HTERT RPE-1 (cell line): ENCODE data around the gene PRR30.
"Not testable (repeated sequence)": the region's sequence is repeated elsewhere in the genome, so short reads cannot be mapped to it uniquely, and the experiment has no call there.

ENCODE experiments used
- in situ Hi-C: fragments of 300-500 bp; cut with MboI; formaldehyde crosslinking; loops from 4 replicates; pipeline ENCODE4 v1.14.3; 2020; ENCODE audit warnings: low sequenced_read_pairs

PRR30 gene

DNA sequence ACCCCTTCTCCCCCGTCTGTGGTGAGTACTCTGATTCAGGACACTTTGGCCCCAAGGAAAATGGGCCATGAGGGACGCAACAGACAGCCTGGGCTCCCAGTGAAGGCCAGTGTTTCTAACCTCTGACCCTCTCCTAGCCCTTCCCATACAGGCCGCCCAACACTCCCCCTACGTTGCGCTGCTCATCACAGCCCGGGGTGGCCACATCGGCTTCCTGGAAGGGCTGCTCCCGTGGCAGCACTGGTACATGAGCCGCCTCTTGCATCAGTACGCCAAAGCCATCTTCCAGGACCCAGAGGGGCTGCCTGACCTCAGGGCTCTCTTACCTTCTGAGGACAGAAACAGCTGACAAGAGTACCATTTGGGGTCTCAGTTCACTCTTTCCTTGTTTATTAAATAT is 8.8 kb downstream of the PRR30 start:
- in situ Hi-C loops = no loop called here

DNA sequence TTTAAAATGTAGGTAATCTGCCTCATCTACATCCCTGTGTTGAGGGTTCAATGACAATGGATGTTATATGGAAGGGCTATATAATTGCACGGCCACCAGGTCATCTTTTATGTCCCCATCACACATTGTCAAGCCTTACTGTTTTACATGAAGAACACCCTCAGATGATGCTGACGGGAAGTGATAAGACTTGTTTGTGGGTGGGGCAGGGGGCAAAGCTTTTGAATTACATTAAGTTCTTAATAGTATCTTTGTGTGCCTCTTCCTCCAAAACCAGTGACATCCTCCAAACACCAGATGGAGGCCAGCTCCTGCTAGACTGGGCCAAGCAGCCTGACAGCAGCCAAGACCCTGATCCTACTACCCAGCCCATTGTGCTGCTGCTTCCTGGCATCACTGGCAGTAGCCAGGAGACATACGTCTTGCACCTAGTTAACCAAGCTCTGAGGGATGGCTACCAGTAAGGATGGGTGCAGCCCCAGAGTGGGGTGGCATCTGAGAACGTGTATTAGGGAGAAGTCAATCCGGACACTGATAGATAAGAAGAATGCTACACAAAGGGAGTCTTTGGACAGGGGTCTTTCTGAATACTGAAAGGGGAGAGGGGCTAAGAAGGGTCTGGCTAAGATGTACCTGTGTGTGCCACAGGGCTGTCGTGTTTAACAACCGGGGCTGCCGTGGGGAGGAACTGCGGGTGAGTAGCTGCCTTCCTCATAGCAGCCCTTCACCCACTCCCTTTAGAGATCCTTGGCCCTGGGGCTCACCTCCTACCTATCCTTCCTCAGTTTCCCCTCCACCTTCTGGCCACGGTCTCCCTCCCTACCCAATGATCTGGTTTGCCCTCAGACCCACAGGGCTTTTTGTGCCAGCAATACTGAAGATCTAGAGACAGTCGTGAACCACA is 10.3 kb downstream of the PRR30 start:
- in situ Hi-C loops = no loop called here

DNA sequence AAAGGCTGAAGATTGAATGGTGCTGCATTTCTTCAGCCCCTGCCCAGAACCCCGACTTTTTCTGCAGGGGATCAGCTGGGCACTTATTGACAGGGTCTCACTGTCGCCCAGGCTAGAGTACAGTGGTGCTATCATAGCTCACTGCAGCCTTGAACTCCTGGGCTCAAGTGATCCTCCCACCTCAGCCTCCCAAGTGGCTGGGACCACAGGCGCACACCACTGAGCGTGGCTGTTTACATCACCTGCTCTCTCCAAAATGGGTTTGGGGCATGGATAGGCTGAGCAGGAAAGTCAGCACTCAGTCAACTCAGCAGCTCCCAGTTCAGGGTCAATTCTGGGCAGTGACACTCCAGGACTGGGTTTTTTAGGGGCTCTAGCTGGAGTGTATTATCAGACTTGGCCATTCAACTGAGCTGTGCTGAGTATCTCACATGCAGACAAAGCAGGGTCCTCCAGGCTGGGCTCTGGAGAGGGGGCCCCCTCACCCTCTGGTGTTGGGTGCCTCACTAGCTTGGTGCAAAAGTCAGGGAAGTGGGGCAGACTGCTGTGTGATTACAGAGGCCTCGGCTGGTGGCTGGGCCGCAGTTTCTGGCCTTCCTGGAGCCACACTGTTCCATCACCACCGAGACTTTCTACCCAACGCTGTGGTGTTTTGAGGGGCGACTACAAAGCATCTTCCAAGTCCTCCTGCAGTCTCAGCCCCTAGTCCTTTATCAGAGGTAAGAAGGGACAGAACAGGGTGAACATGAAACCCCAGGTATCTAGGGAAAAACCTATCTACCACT is 11.1 kb downstream of the PRR30 start:
- in situ Hi-C loops = no loop called here

DNA sequence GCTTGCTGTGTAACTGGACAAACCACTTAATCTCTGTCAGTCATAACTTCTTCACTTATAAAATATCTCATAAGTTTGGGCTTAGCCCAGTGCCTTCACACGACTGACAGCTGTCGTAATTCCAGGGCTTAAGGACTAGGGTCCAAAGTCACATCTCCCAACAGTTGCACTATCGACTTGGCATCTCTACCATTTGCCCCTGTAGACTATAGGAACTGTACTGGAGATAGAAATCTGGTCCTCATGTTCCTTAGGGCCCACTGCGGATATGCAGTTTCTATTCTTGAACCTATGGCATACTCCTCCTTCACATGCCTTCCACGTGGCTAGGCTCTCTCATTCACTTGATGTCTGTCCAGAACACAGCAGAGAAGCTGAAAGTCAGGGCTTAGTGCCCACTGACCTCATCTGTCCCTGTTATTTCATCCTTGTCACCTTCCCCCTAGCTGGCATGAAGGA is 12.9 kb downstream of the PRR30 start:
- in situ Hi-C loops = no loop called here

DNA sequence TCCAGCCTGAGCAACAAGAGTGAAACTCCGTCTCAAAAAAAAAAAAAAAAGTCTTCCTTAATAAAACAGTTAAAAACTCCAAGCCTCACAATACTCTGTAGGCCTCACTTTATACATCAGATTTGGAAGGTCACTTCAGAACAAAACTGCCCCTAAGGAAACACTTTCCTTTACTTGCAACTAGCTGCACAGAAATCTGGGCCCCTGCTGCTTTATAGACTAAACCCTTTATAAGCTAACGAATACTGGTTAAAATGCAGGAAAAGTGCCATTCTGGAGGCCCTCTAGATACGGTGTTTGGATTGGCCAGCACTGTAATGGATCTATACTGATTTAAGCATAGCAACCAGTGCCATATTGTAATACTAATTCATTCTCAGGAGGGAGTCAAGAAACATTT is 14.1 kb downstream of the PRR30 start:
- in situ Hi-C loops = no loop called here

DNA sequence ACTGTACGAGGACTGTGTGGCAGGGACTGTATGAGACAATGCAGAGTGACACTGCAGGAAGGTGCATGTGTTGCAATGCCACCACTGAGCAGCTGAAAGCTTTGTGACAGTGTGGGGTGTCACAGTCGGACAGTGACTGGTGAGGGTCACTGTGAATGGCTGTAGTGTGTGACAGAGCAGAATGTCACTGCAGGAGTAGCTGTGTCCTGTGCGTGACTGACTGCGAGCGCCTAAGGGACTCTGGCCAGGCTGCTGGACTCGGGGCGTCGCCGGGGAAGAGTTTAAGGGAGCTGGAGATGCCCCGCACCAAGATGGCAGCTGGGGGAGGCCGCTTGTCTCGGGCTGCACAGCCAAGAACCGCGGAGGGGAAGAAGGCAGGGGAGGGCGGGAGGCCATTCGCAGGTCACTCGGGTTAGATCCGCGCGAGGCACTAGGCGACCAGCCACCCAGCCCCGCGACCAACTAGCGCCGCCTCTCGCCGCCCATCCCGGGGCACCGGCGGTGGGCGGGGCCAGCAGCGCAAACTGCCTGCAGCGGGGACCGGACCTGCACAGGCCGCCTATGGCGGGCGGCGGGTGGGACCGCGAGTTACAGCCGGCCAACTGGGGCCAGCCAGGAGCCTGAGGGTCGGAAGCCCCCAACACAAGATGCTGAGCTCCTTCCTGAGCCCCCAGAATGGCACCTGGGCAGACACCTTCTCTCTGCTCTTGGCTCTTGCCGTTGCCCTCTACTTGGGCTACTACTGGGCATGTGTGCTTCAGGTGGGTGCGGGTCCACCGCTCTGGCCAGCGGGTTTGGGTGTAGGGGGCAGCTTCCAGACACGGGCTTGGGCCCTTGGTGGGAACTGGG is 15.7 kb downstream of the PRR30 start, which contains the start of gene ABHD1:
Gene ABHD1 (plus strand): TSS at position 514 of the 849 bp plus-strand sequence. CDS start 134 bp downstream, at position 648.
- in situ Hi-C loops = no loop called here

DNA sequence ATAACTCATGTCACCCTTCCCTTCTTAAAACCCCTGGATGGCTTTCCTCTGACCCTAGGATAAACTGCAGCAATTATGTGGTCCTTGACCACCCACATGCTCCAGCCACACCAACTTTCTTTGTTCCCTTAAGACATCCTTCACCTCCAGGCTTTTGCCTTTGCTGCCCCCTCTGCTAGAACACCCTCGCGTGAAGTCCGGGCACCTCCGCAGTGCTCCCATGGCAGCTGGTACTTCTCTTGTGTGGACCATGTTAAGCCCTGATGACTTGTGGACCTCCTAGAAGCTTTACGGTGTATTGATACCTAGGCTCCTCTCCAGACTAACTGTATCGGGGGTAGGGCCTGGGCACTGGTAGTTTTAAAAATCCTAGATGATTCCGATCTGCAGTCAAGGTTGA is 16.4 kb downstream of the PRR30 start:
- in situ Hi-C loops = no loop called here

DNA sequence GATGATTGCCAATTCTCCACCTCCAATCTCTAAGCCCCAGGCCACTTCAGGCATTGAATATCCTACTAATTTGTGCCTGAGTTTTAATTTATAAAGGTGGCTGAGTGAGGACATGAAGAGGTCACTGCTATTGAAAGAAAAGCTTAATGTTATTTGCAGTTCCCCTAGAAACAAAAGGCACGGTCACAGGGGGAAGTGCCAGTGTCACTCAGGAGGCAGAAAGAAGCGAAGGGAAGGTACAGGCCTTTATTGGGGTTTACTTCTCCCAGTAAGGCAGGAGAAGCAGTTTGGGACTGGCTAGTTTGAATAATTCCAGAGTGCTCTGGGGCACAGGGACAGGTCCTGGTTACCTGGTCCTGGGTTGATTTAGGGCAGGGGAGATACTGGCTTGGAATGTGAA is 17.3 kb downstream of the PRR30 start:
- in situ Hi-C loops = no loop called here

DNA sequence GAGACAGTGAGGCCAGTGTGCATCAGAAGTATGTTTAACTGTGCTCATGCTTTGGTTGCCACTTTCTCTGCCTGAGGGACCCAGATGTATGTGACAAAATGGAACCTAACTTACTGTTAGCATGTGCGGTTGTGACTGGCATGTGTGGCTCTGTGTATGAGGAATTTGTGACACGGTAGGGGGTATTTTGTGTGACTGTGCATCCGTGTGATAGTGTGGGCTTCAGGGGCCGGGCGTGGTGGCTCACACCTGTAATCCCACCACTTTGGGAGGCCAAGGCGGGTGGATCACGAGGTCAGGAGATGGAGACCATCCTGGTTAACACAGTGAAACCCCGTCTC is 19.9 kb downstream of the PRR30 start:
- in situ Hi-C loops = not testable (repeated sequence)

DNA sequence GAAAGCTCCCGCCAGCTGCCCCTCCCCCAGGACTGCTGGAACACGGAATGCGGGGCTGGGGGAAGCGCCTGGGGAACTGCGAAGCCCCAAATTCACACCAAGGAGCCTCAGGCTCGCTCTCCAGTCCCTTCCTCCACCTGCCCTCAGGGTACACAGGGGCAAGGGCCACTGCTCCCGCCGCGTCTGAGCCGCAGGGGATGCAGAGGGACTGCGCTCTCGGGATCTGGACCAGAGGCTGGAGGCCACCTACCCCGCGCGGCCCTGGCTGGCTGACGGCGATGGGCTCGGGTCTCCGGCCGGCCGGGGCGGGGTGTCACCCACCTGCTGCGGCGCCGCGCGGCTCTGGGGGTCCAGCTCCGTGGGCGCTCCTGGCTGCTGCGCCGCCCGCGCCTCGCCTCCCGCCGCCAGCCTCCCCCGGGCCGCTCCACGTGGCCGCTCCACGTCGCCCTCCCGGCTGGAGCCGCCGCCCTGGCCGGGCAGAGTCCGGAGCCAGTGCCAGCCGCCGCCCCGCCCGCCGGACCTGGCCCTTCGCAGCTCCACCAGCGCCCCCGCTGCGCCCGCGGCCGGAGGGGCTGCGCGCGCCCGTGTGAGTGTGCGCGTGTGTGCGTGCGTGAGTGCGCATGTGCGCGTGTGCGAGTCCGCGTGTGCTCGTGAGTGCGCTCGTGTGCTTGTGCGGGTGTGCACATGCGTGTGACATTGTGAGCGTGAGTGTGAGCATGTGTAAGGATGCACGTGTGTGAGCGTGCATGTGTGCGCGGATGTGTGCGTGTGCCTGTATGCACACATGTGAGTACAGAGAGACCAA is 20.5 kb downstream of the PRR30 start, which contains the start of gene CGREF1:
Gene CGREF1 (minus strand): TSS at position 604 of the 805 bp plus-strand sequence. CDS start 14,762 bp downstream, outside the sequence.
- in situ Hi-C loops = no loop called here

DNA sequence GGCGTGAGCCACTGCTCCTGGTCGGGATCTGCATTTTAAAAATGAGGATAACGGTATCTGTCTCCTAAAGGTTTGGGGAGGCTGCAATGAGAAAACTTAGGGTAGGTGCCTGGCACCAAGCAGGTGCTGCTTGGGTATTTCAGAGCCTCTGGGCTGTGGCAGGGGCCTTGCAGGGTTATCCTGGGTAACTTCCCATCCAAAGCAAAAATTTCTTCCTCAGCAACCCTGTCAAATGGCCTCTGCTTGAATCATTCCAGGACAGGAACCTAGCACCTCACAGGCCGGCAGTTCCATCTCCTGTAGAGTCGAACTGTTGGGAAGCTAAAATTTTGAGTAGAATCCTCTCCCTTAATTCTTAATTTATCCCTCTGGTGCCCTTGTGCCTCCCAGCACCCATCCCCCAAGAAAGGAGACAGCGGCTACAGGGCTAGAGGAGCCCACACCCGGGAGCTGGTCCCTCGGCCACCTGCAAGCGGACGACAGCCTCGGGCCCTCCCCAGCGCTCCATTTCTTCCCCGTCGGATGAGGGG is 21.1 kb downstream of the PRR30 start:
- in situ Hi-C loops = no loop called here

DNA sequence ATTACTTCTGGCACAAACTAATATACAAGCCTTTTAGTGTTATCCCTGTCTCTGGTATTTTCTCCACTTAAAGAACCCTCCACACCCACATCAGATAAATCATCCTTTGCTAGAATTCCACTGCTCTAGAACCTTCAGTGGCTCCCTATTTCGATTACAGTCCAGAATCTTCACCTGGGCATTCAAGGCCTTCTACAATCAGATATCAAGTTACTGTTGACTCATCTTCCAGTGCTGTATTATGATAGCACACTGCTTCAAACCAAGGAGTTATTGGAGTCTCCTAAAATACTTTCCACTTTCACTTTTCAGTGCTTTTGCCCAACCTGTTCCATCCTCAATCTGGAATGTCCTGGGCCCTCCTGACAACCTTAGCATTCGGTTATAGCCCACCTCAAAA is 23.7 kb downstream of the PRR30 start:
- in situ Hi-C loops = no loop called here

DNA sequence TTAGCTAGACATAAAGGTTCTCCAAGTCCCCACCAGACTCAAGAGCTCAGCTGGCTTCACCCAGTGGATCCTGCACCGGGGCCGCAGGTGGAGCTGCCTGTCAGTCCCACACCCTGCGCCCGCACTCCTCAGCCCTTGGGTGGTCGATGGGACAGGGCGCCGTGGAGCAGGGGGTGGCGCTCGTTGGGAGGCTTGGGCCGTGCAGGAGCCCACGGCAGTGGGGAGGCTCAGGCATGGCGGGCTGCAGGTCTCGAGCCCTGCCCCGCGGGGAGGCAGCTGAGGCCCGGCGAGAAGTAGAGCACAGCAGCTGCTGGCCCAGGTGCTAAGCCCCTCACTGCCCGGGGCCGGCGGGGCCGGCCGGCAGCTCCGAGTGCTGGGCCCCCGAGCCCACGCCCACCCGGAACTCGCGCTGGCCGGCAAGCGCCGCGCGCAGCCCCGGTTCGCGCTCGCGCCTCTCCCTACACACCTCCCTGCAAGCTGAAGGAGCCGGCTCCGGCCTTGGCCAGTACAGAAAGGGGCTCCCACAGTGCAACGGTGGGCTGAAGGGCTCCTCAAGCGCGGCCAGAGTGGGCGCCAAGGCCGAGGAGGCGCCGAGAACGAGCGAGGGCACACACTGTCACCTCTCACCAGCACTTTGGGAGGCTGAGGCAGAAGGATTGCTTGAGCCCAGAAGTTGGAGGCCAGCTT is 27.7 kb downstream of the PRR30 start:
- in situ Hi-C loops = not testable (repeated sequence)

DNA sequence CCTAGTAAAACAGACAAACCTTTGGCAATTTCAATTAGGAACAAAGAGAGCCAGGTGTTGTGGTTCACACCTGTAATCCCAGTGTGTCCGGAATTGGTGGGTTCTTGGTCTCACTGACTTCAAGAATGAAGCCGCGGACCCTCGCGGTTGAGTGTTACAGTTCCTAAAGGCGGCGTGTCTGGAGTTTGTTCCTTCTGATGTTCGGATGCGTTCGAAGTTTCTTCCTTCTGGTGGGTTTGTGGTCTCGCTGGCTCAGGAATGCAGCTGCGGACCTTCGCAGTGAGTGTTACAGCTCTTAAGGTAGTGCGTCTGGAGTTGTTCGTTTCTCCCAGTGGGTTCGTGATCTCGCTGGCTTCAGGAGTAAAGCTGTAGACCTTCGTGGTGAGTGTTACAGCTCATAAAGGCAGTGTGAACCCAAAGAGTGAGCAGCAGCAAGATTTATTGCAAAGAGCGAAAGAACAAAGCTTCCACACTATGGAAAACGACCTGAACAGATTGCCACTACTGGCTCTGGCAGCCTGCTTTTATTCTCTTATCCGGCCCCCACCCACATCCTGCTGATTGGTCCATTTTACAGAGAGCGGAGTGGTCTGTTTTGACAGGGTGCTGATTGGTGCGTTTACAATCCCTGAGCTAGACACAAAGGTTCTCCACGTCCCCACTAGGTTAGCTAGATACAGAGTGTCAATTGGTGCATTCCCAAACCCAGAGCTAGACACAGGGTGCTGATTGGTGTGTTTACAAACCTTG is 28.4 kb downstream of the PRR30 start:
- in situ Hi-C loops = not testable (repeated sequence)

DNA sequence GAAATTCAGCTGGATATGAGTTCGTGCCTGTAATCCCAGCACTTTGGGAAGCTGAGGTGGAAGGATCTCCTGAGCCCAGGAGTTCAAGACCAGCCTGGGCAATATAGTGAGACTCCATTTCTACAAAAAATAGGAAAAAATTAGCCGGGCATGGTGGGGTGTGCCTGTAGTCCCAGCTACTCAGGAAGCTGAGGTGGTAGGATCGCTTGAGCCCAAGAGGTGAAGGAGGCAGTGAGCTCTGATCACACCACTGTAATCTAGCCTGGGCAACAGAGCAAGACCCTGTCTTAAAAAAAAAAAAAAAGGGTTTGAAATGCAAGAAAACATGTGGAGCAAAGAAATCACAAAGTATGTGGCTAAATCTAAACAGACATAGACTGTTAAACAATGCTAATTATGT is 30.1 kb downstream of the PRR30 start:
- in situ Hi-C loops = no loop called here

DNA sequence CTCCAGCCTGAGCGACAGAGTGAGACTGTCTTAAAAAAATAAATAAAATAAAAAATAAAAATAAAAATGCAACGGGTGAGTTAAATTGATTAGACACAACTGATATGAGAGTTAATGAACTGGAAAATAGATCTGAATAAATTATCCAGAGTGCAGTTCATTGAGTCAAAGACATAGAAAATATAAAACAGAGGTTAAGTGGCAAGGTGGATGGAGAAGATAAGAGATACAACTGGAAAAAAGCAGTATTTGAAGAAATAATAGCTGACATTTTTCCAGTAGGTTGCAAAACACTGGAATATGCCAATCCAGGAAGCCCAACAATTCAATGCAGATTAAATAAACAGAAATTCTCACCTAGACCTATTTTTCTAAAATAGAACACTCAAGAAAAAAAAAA is 31.0 kb downstream of the PRR30 start:
- in situ Hi-C loops = no loop called here

DNA sequence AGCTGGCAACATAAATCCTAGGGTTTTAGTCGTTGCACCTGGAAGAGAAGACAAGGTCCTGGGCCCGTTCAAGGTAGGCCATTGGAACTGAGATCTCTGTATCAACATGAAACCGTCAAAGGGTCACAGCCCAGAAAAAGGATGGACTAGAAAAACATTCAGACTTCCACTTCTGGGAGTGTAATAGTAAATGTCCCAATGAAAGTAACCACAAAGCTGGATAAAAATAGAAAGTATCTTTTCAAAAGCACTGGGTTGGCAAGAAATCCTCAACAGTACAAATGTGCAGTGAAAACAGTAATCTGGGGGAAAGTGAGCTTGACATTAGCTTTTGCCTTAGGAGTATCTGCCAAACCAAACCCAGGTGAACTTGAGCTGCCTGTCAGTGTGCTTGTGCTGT is 33.2 kb downstream of the PRR30 start:
- in situ Hi-C loops = no loop called here

DNA sequence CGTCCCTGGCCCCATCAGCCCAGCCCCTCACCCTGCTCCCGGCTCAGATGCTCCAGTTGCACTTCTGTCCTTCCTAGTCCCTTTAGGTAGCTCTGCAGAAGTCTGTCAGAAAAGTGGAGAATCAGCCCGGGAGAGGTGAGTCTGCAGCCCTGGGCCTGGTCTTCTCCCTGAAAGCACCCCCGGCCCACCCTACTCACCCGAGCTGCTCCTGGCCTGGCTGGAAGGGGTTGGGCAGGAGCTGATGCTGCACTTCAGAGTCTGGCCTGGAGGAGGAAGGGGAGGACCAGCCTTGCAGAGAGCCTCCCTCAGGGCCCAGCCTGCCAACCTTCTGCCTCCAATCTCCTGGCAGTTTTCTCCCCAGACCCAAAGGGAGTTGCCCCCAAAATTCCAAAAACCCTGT is 36.9 kb downstream of the PRR30 start:
- in situ Hi-C loops = no loop called here

DNA sequence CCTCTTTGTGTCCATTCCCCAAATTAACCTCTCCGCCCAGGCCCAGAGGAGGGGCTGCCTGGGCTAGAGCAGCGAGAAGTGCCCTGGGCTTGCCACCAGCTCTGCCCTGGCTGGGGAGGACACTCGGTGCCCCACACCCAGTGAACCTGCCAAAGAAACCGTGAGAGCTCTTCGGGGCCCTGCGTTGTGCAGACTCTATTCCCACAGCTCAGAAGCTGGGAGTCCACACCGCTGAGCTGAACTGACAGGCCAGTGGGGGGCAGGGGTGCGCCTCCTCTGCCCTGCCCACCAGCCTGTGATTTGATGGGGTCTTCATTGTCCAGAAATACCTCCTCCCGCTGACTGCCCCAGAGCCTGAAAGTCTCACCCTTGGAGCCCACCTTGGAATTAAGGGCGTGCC is 39.2 kb downstream of the PRR30 start:
- in situ Hi-C loops = no loop called here
